Gastrocnemius medialis (tissue), 4 donors: Measurements from ENCODE around the gene PPDPF.

Experiments
- CTCF ChIP-seq, 5 experiments: fragments of 450-650 bp in 3 of 5; fragments of 200-600 bp in 2 of 5; sonication (generic) in 2 of 5; IDR thresholded peaks in 4 of 5; conservative IDR thresholded peaks in 1 of 5; 1 replicate in 4 of 5; 2 replicates in 1 of 5; pipeline ENCODE4 v1.5.1; 2016 to 2019; ENCODE audit warnings: antibody characterized with exemption in 5 of 5, mild to moderate bottlenecking in 3 of 5, moderate library complexity in 3 of 5
- POLR2A ChIP-seq, 2 donors: fragments of 450-650 bp; IDR thresholded peaks; one replicate each; pipeline ENCODE4 v1.6.1; 2017; ENCODE audit warnings: antibody characterized with exemption in 2 of 2, mild to moderate bottlenecking in 2 of 2, moderate library complexity in 2 of 2

DNA sequence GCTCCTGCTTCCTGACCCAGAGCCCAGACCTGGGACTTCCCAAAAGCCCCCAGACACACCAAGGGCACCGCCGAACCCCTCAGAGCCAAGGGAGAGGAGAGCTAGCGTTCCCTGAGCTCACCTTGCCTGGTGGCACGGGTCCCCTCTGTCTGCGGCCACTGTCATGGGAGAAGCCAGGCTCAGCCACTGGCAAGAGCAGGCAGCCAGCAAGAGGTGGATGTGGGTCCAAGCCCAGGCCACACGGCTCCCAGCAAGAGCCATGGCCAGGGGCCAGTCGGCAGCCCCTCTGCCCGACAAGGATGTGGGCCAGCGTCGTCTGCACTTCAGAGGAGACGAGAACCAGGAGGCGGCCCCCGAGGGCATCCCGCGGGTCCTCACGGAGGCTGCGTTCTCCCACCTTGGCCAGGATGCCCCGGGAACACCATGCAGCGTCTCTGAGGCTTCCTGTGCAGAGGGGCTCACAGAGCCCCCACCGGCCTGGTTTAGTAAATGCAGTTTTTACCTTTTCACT lies 2.2 kb upstream of the PPDPF start:
- TF ChIP-seq CTCF (IDR thresholded peaks at IDR 0.05 in 4 of 5, conservative IDR thresholded peaks at IDR 0.05 in 1 of 5) (no peak), POLR2A (IDR thresholded peaks at IDR 0.05) (no peak)
